ENCODE data around the gene PARP9. TPM values are rescaled to one million over a fixed set of nuclear protein-coding genes. Genes with fewer than 3 reads are reported as not detected.

Gene PARP9
- total RNA-seq: 9.0 to 16.5 TPM (median 9.1 TPM) in 3 replicates
- long read RNA-seq, partial matches to known transcripts: 1 of 18 reads
- long read RNA-seq, other reads (novel, unspliced or antisense): 15 of 18 reads

- TF ChIP-seq, protein P1, sequence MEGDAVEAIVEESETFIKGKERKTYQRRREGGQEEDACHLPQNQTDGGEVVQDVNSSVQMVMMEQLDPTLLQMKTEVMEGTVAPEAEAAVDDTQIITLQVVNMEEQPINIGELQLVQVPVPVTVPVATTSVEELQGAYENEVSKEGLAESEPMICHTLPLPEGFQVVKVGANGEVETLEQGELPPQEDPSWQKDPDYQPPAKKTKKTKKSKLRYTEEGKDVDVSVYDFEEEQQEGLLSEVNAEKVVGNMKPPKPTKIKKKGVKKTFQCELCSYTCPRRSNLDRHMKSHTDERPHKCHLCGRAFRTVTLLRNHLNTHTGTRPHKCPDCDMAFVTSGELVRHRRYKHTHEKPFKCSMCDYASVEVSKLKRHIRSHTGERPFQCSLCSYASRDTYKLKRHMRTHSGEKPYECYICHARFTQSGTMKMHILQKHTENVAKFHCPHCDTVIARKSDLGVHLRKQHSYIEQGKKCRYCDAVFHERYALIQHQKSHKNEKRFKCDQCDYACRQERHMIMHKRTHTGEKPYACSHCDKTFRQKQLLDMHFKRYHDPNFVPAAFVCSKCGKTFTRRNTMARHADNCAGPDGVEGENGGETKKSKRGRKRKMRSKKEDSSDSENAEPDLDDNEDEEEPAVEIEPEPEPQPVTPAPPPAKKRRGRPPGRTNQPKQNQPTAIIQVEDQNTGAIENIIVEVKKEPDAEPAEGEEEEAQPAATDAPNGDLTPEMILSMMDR (IDR thresholded peaks at IDR 0.05): no peak
- DNase-seq (ENCODE audit: low spot score): peak; percentile 92
- peaks cover 17% of the 10 kb centered on the region for H3K36me3 Mint-ChIP-seq (ENCODE audit: low read depth)
These were observed at the start of gene PARP9, which contains the start of gene DTX3L for GRCh38 chr3:122564155-122564912. PARP9 (minus strand) TSS chr3:122564300; CDS start chr3:122559620, 4,680 bp downstream. DTX3L (plus strand) TSS chr3:122564338; CDS start chr3:122564427, 89 bp downstream.

GRCh38 chr3:122612696-122613095, 48.6 kb upstream of the PARP9 start:
- H3K27ac Mint-ChIP-seq (ENCODE audit: unreplicated experiment): no peak overlapping the region
- H3K36me3 Mint-ChIP-seq (ENCODE audit: low read depth): no peaks in the 10 kb centered on the region
- DNase-seq (ENCODE audit: low spot score): no peak
- H3K4me3 Mint-ChIP-seq (ENCODE audit: unreplicated experiment): no peak overlapping the region
- TF ChIP-seq, protein P1 (IDR thresholded peaks at IDR 0.05): no peak
- peaks cover 10% of the 10 kb centered on the region for H3K4me1 Mint-ChIP-seq (ENCODE audit: low read depth)
- peaks cover 6% of the 10 kb centered on the region for H3K9me3 Mint-ChIP-seq (ENCODE audit: low read depth)
- peaks cover 3% of the 10 kb centered on the region for H3K27me3 Mint-ChIP-seq (ENCODE audit: low read depth)

More at GRCh38 chr3:122564155-122564912, at the start of gene PARP9, which contains the start of gene DTX3L:
- Mint-ChIP-seq H3K4me3 (ENCODE audit: unreplicated experiment) (peak within 1 kb of the TSS; percentile 88), H3K27ac (ENCODE audit: unreplicated experiment) (peak within 1 kb of the TSS; percentile 77), H3K4me1 (ENCODE audit: low read depth) (peaks cover 25% of the 10 kb centered on the region), H3K9me3 (ENCODE audit: low read depth) (no peaks in the 10 kb centered on the region), H3K27me3 (ENCODE audit: low read depth) (no peaks in the 10 kb centered on the region)

DNA sequence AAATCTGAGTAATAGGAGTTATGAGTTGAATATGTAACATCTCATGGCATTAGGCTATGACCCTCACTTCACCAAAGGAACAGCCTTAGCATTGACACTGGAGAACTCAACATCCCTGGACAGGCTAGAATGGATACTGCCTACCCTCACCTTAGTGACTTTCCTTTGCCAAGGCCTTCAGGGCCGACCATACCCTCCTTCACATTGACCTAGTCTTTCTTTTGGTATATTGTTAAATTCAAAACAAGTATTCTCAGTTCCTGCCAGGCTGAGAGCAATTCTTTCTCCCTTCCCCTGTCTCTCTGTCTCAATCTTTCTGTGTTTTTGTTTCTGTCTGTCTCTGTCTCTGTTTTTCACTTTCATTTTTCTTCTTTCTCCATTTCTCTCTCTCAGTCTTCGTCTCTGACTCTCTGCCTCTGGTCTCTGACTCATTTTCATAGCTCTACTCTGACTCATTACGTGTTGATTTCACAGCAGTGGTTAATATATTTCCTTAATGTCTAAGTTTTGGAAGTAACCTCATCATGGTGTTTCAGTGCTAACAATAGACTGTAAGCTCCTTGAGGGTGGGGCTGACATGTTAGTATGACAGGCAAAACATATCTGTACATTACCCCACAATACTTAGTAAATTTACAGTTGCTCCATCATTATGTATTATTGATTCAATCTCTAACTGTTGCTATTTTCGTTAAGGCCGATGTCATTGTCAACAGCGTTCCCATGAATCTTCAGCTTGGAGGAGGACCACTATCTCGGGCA, 45.9 kb upstream of the PARP9 start:
- no peak for DNase-seq (ENCODE audit: low spot score)
- TF ChIP-seq, protein P1 (IDR thresholded peaks at IDR 0.05): no peak
- peak overlapping the region; percentile 93 for H3K27ac Mint-ChIP-seq (ENCODE audit: unreplicated experiment)

DNA sequence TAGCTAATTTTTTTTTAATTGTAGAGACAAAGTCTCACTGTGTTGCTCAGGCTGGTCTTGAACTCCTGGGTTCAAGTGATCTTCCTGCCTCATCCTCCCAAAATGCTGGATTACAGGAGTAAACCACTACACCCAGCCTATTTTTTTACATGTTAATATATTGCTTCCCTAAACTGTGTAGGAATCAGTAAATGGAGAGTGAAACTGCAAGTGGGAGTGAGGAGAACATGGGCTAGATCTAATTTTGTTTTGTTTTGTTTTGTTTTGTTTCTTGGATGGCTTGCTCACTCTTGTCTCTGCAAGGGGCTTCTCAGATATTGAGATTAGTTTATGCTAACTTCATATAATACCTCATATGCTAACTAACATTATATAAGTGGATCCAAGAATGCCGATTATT, 44.8 kb upstream of the PARP9 start:
- no peaks in the 10 kb centered on the region for H3K27me3 Mint-ChIP-seq (ENCODE audit: low read depth)
- peaks cover 6% of the 10 kb centered on the region for H3K9me3 Mint-ChIP-seq (ENCODE audit: low read depth)
- H3K4me1 Mint-ChIP-seq (ENCODE audit: low read depth): peaks cover 10% of the 10 kb centered on the region
- TF ChIP-seq, protein P1 (IDR thresholded peaks at IDR 0.05): no peak
- H3K4me3 Mint-ChIP-seq (ENCODE audit: unreplicated experiment): no peak overlapping the region
- no peak for DNase-seq (ENCODE audit: low spot score)
- no peak overlapping the region for H3K27ac Mint-ChIP-seq (ENCODE audit: unreplicated experiment)
- H3K36me3 Mint-ChIP-seq (ENCODE audit: low read depth): no peaks in the 10 kb centered on the region

More for the DNA sequence above, 45.9 kb upstream of the PARP9 start:
- peaks cover 6% of the 10 kb centered on the region for H3K9me3 Mint-ChIP-seq (ENCODE audit: low read depth)
- H3K4me3 Mint-ChIP-seq (ENCODE audit: unreplicated experiment): peak overlapping the region; percentile 39
- H3K27me3 Mint-ChIP-seq (ENCODE audit: low read depth): no peaks in the 10 kb centered on the region
- H3K4me1 Mint-ChIP-seq (ENCODE audit: low read depth): peaks cover 10% of the 10 kb centered on the region
- H3K36me3 Mint-ChIP-seq (ENCODE audit: low read depth): no peaks in the 10 kb centered on the region

DNA sequence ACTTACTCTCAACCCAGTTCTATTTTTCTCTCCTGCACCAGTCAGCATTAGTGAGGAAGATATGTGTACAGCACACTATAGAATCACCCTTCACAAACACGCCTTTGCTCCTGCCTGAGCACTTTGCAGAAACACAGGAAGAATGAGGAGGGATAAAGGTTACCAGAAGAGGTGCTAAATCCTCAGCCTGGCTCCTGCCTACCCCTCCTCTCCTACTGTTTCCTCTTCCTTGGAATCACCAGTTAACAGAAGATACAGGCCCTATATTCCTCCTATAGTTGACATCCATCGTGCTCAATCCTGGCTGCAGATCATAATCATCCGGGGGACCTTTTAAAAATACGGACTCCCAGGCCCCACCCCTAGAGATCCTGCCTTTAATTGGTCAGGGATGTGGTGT, 42.2 kb upstream of the PARP9 start:
- TF ChIP-seq, protein P1 (IDR thresholded peaks at IDR 0.05): no peak
- no peaks in the 10 kb centered on the region for H3K36me3 Mint-ChIP-seq (ENCODE audit: low read depth)
- no peak overlapping the region for H3K27ac Mint-ChIP-seq (ENCODE audit: unreplicated experiment)
- H3K4me1 Mint-ChIP-seq (ENCODE audit: low read depth): peaks cover 6% of the 10 kb centered on the region
- peaks cover 11% of the 10 kb centered on the region for H3K27me3 Mint-ChIP-seq (ENCODE audit: low read depth)
- H3K9me3 Mint-ChIP-seq (ENCODE audit: low read depth): peaks cover 6% of the 10 kb centered on the region
- no peak overlapping the region for H3K4me3 Mint-ChIP-seq (ENCODE audit: unreplicated experiment)
- no peak for DNase-seq (ENCODE audit: low spot score)

Data from chondrocyte (in vitro differentiated cells).